Measurements from ENCODE around the gene TENT5A.

TENT5A gene

GRCh38 chr6:81761197-81761596 is 8.7 kb upstream of the TENT5A start:
- no peak overlapping the region for H3K4me3 ChIP-seq (ENCODE audit: low read depth, low read length)

DNA sequence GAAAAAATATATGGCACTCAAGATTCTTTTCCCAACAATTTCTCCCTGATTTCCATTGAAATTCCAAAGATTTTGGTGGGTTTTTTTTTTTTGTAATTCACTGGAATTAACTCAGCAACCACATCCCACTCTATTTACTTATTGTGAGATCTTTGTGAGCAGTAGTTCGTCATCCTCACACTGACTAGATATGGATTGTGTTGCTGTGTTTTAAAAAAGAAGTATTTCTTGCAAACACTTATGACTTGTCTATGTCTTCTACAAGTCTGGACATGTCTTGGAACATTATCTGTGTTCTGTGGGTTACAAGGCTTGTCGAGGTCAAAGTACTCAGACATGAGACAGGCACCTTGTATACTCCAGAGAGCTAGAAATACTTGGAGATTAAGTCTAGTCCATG is 7.3 kb upstream of the TENT5A start:
- DNase-seq (ENCODE audit: low read depth), result no peak
- TF ChIP-seq CTCF (IDR thresholded peaks at IDR 0.05; ENCODE audit: control insufficient read depth, extremely low read depth, insufficient read depth), result no peak
- H3K4me3 ChIP-seq (ENCODE audit: low read depth, low read length), result no peak overlapping the region

More at GRCh38 chr6:81761197-81761596, 8.7 kb upstream of the TENT5A start:
- TF ChIP-seq CTCF (IDR thresholded peaks at IDR 0.05; ENCODE audit: control insufficient read depth, extremely low read depth, insufficient read depth), result no peak
- no peak for DNase-seq (ENCODE audit: low read depth)

- H3K4me3 ChIP-seq (ENCODE audit: low read depth, low read length), result no peak overlapping the region
- DNase-seq (ENCODE audit: low read depth), result no peak
- TF ChIP-seq CTCF (IDR thresholded peaks at IDR 0.05; ENCODE audit: control insufficient read depth, extremely low read depth, insufficient read depth), result no peak
Observed at GRCh38 chr6:81758221-81758620, 5.7 kb upstream of the TENT5A start.

DNA sequence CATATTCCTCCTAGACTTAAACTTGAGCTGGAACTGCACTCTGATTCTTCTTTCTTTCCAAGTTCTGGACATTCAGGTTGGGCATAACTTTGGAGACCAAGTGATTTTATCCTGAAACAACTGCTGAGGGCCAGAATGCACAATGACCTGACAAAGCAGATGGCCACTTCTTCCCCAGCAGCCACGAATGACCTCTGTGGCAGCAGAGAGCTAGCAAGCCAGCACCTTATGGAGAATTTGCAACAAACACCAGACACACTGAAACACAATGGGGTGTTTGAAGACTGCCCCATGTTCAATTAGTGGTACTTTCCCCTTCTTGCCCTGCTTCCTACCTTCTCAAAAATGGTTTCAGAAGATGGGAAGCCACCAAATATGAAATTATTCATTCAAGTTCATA is 4.2 kb upstream of the TENT5A start:
- H3K4me3 ChIP-seq (ENCODE audit: low read depth, low read length), result no peak overlapping the region
- no peak for DNase-seq (ENCODE audit: low read depth)
- no peak for TF ChIP-seq CTCF (IDR thresholded peaks at IDR 0.05; ENCODE audit: control insufficient read depth, extremely low read depth, insufficient read depth)

- no peak overlapping the region for H3K4me3 ChIP-seq (ENCODE audit: low read depth, low read length)
- no peak for TF ChIP-seq CTCF (IDR thresholded peaks at IDR 0.05; ENCODE audit: control insufficient read depth, extremely low read depth, insufficient read depth)
- DNase-seq (ENCODE audit: low read depth), result no peak
Observed at GRCh38 chr6:81755551-81755950, 3.1 kb upstream of the TENT5A start.

- DNase-seq (ENCODE audit: low read depth), result no peak
- H3K4me3 ChIP-seq (ENCODE audit: low read depth, low read length), result no peak overlapping the region
Observed at GRCh38 chr6:81754906-81755305, 2.4 kb upstream of the TENT5A start.

More at GRCh38 chr6:81754906-81755305, 2.4 kb upstream of the TENT5A start:
- TF ChIP-seq CTCF (IDR thresholded peaks at IDR 0.05; ENCODE audit: control insufficient read depth, extremely low read depth, insufficient read depth), result no peak

Data from LNCaP clone FGC (cell line).